GM12891 (cell line): ENCODE results near the gene CTF1.
"Not testable (repeated sequence)": the region's sequence is repeated elsewhere in the genome, so short reads cannot be mapped to it uniquely, and the experiment has no call there.

Experiments used
- DNase-seq: peaks from one replicate; pipeline ENCODE4 v3.0.0; 2011; ENCODE audit warnings: low spot score; ENCODE audit not compliant: insufficient read length
- FAIRE-seq: peaks from 2 replicates; lab custom pipeline; 2011; peaks lifted over from hg19 to GRCh38; lab: Jason Lieb, UNC
- PAX5 ChIP-seq: IDR thresholded peaks from 2 replicates; pipeline ENCODE4 v1.6.1; 2011; ENCODE audit warnings: low read length, moderate library complexity, mild to moderate bottlenecking; ENCODE audit not compliant: insufficient read depth, severe bottlenecking
- POLR2A ChIP-seq: IDR thresholded peaks from 2 replicates; pipeline ENCODE4 v1.6.1; 2011; ENCODE audit warnings: low read depth, low read length, control low read depth
- POLR2AphosphoS5 ChIP-seq: IDR thresholded peaks from 2 replicates; pipeline ENCODE4 v1.6.1; 2011; ENCODE audit warnings: low read depth, low read length, control low read depth
- POU2F2 ChIP-seq: IDR thresholded peaks from 2 replicates; pipeline ENCODE4 v1.6.1; 2011; ENCODE audit warnings: low read depth, mild to moderate bottlenecking, control low read depth, low read length, moderate library complexity
- SPI1 ChIP-seq: IDR thresholded peaks from 2 replicates; pipeline ENCODE4 v1.6.1; 2011; ENCODE audit warnings: low read depth, low read length, control low read depth
- TAF1 ChIP-seq: IDR thresholded peaks from 2 replicates; pipeline ENCODE4 v1.6.1; 2011; ENCODE audit warnings: low read depth, low read length, control low read depth

Gene CTF1

GRCh38 chr16:30930160-30930571 lies 33.8 kb downstream of the CTF1 start:
- no peak for TF ChIP-seq TAF1
- no peak for TF ChIP-seq POLR2A
- no peak for TF ChIP-seq PAX5
- no peak for TF ChIP-seq POLR2AphosphoS5
- TF ChIP-seq POU2F2 = no peak
- no peak for TF ChIP-seq SPI1
- DNase-seq = no peak
- no peak for FAIRE-seq

GRCh38 chr16:30931068-30931650 lies 34.7 kb downstream of the CTF1 start:
- TF ChIP-seq POLR2A = no peak
- no peak for TF ChIP-seq TAF1
- TF ChIP-seq POLR2AphosphoS5 = no peak
- TF ChIP-seq SPI1 = no peak
- TF ChIP-seq PAX5 = no peak
- TF ChIP-seq POU2F2 = no peak
- no peak for FAIRE-seq
- no peak for DNase-seq

GRCh38 chr16:30934827-30935557 lies 38.6 kb downstream of the CTF1 start:
- no peak for TF ChIP-seq POLR2AphosphoS5
- TF ChIP-seq TAF1 = no peak
- no peak for TF ChIP-seq POLR2A
- DNase-seq = no peak
- FAIRE-seq = peak; percentile 87

GRCh38 chr16:30937692-30938091 lies 41.3 kb downstream of the CTF1 start:
- FAIRE-seq (no peak), DNase-seq (no peak)
- TF ChIP-seq POU2F2 = no peak
- 0 out of 2 replicates have a peak, but pooled peaks have one; percentile 1 for TF ChIP-seq SPI1

GRCh38 chr16:30939571-30939970 lies 43.2 kb downstream of the CTF1 start:
- FAIRE-seq, DNase-seq: not testable (repeated sequence)

- no peak for TF ChIP-seq TAF1
- peak; percentile 18; the same call in 1 of the 2 replicates for TF ChIP-seq SPI1
- no peak for TF ChIP-seq POLR2AphosphoS5
- peak; percentile 94 for FAIRE-seq
- peak; percentile 91 for DNase-seq
Observed at GRCh38 chr16:30941600-30942425, 45.4 kb downstream of the CTF1 start.

GRCh38 chr16:30942426-30942806 lies 46.0 kb downstream of the CTF1 start:
- no peak for FAIRE-seq
- no peak for DNase-seq
- TF ChIP-seq TAF1 (no peak), SPI1 (no peak), POLR2A (no peak), POU2F2 (no peak), POLR2AphosphoS5 (no peak), PAX5 (no peak)

- FAIRE-seq = no peak
- TF ChIP-seq PAX5 (no peak), POLR2AphosphoS5 (no peak), POU2F2 (no peak), TAF1 (no peak), POLR2A (no peak), SPI1 (no peak)
Observed at GRCh38 chr16:30944352-30944751, 47.9 kb downstream of the CTF1 start.

GRCh38 chr16:30946671-30947540 lies 50.5 kb downstream of the CTF1 start:
- DNase-seq = no peak
- TF ChIP-seq TAF1 = no peak
- no peak for TF ChIP-seq POU2F2

More at GRCh38 chr16:30944352-30944751, 47.9 kb downstream of the CTF1 start:
- DNase-seq = no peak

GRCh38 chr16:30947541-30947858 lies 51.1 kb downstream of the CTF1 start:
- DNase-seq = no peak
- FAIRE-seq = no peak

More at GRCh38 chr16:30946671-30947540, 50.5 kb downstream of the CTF1 start:
- no peak for FAIRE-seq

More at GRCh38 chr16:30947541-30947858, 51.1 kb downstream of the CTF1 start:
- TF ChIP-seq POLR2A (no peak), POU2F2 (no peak), POLR2AphosphoS5 (no peak), SPI1 (no peak), PAX5 (no peak)
